H1 (cell line): ENCODE measurements around the gene ACSL6. TPM values are rescaled to one million over a fixed set of nuclear protein-coding genes. Genes with fewer than 3 reads are reported as not detected.

Source experiments
- CTCF ChIA-PET: fragments of 300-600 bp; sonication (Branson Sonifier 250); formaldehyde crosslinking; loops from one replicate; lab custom pipeline; 2021; ENCODE audit not compliant: partially characterized antibody; lab: Charles Lee
- POLR2A ChIA-PET: fragments of 300-600 bp; sonication (Branson Sonifier 250); formaldehyde crosslinking; loops from one replicate; lab custom pipeline; 2021; ENCODE audit warnings: inconsistent platforms; ENCODE audit not compliant: partially characterized antibody; lab: Charles Lee
- DNase-seq, 2 experiments: peaks; one replicate each; pipeline versions ENCODE4 v3.0.0 to v3.0.0-alpha.2; 2010 to 2022; ENCODE audit warnings: low spot score in 2 of 2, low read depth in 1 of 2, mixed read lengths in 1 of 2
- FAIRE-seq: peaks from 2 replicates; lab custom pipeline; 2011; peaks lifted over from hg19 to GRCh38; lab: Jason Lieb, UNC
- H2AFZ ChIP-seq: 2 replicates; pipeline ENCODE4 v1.8.1; 2012; ENCODE audit warnings: low read length, inconsistent platforms
- H2AK5ac ChIP-seq: 2 replicates; pipeline ENCODE4 v1.6.1; 2013; ENCODE audit warnings: low read depth, low read length
- H2BK120ac ChIP-seq: replicated peaks from 2 replicates; pipeline ENCODE3; 2013; ENCODE audit warnings: low read depth, low read length, inconsistent platforms
- H2BK12ac ChIP-seq: 2 replicates; pipeline ENCODE4 v1.6.1; 2013; ENCODE audit warnings: low read depth, low read length
- H2BK15ac ChIP-seq: 2 replicates; pipeline ENCODE4 v1.6.1; 2013; ENCODE audit warnings: low read length
- H2BK20ac ChIP-seq: 2 replicates; pipeline ENCODE4 v1.6.1; 2013; ENCODE audit warnings: low read length
- H2BK5ac ChIP-seq: 2 replicates; pipeline ENCODE4 v1.6.1; 2013; ENCODE audit warnings: low read depth, low read length
- H3K14ac ChIP-seq: 2 replicates; pipeline ENCODE4 v1.6.1; 2013; ENCODE audit warnings: inconsistent platforms; ENCODE audit not compliant: insufficient read length
- H3K18ac ChIP-seq: 2 replicates; pipeline ENCODE4 v1.6.1; 2013; ENCODE audit warnings: low read length; ENCODE audit errors: extremely low read depth
- H3K23ac ChIP-seq: 2 replicates; pipeline ENCODE4 v1.6.1; 2013; ENCODE audit warnings: inconsistent platforms; ENCODE audit not compliant: insufficient read length
- H3K23me2 ChIP-seq: 2 replicates; pipeline ENCODE4 v1.6.1; 2013; ENCODE audit warnings: low read depth, low read length
- H3K27ac ChIP-seq: 2 replicates; pipeline ENCODE4 v1.6.1; 2011; ENCODE audit warnings: low read depth, low read length, inconsistent platforms
- H3K27me3 ChIP-seq, 4 experiments: replicated peaks in 1 of 4; 1 replicate in 1 of 4; 2 replicates in 3 of 4; pipeline versions ENCODE4 v1.6.1 to v1.8.1; 2011 to 2013; ENCODE audit warnings: low read length in 3 of 4, mild to moderate bottlenecking in 3 of 4, inconsistent platforms in 2 of 4, mixed read lengths in 2 of 4, moderate library complexity in 1 of 4; ENCODE audit not compliant: control insufficient read depth in 3 of 4, insufficient read depth in 3 of 4; ENCODE audit errors: extremely low read depth in 1 of 4
- H3K36me3 ChIP-seq, 4 experiments: 2 replicates each; pipeline versions ENCODE4 v1.6.1 to v1.8.1; 2011 to 2013; ENCODE audit warnings: mild to moderate bottlenecking in 4 of 4, low read length in 3 of 4, moderate library complexity in 2 of 4, control low read depth in 1 of 4, inconsistent platforms in 1 of 4; ENCODE audit not compliant: insufficient read depth in 4 of 4, control insufficient read depth in 2 of 4
- H3K4ac ChIP-seq: replicated peaks from 2 replicates; pipeline ENCODE3; 2013; ENCODE audit warnings: low read length, low read depth, mixed read lengths, inconsistent platforms; ENCODE audit not compliant: insufficient read length
- H3K4me1 ChIP-seq, 4 experiments: replicated peaks in 1 of 4; 1 replicate in 1 of 4; 2 replicates in 3 of 4; pipeline versions ENCODE4 v1.6.1 to v1.8.1; 2011 to 2013; ENCODE audit warnings: low read length in 3 of 4, inconsistent platforms in 2 of 4, mixed read lengths in 1 of 4; ENCODE audit not compliant: insufficient read depth in 4 of 4, control insufficient read depth in 3 of 4
- H3K4me2 ChIP-seq, 2 experiments: 2 replicates each; pipeline versions ENCODE4 v1.6.1 to v1.8.1; 2011 to 2013; ENCODE audit warnings: low read depth in 2 of 2, low read length in 2 of 2, control low read depth in 1 of 2, inconsistent platforms in 1 of 2, mild to moderate bottlenecking in 1 of 2; ENCODE audit not compliant: insufficient read depth in 1 of 2
- H3K4me3 ChIP-seq, 4 experiments: fragments of 200-600, 300-600 bp in 1 of 4; sonication (generic), shearing (Covaris generic), sonication (Bioruptor Twin) in 1 of 4; 2 replicates each; pipeline versions ENCODE4 v1.5.1 to v1.8.1; 2011 to 2016; ENCODE audit warnings: low read length in 4 of 4, low read depth in 3 of 4, control low read depth in 2 of 4, inconsistent platforms in 2 of 4, mild to moderate bottlenecking in 2 of 4, mixed read lengths in 1 of 4, moderate library complexity in 1 of 4; ENCODE audit not compliant: insufficient read depth in 2 of 4; ENCODE audit errors: extremely low read depth in 1 of 4
- H3K56ac ChIP-seq: replicated peaks from 2 replicates; pipeline ENCODE3; 2013; ENCODE audit warnings: low read depth, mild to moderate bottlenecking, mixed read lengths, low read length, inconsistent platforms; ENCODE audit not compliant: insufficient read length
- H3K79me1 ChIP-seq: 2 replicates; pipeline ENCODE4 v1.6.1; 2013; ENCODE audit warnings: low read depth, low read length, control low read depth
- H3K79me2 ChIP-seq, 2 experiments: 2 replicates each; pipeline versions ENCODE4 v1.6.1 to v1.8.1; 2012 to 2013; ENCODE audit warnings: low read length in 2 of 2, mild to moderate bottlenecking in 2 of 2, inconsistent platforms in 1 of 2; ENCODE audit not compliant: insufficient read depth in 2 of 2, control insufficient read depth in 1 of 2
- H3K9ac ChIP-seq, 4 experiments: replicated peaks in 1 of 4; 1 replicate in 1 of 4; 2 replicates in 3 of 4; pipeline versions ENCODE4 v1.6.1 to v1.8.1; 2011 to 2013; ENCODE audit warnings: low read depth in 3 of 4, low read length in 3 of 4, control low read depth in 2 of 4, mild to moderate bottlenecking in 2 of 4, moderate library complexity in 2 of 4, inconsistent platforms in 1 of 4; ENCODE audit errors: extremely low read depth in 1 of 4
- H3K9me3 ChIP-seq, 2 experiments: 2 replicates each; pipeline versions ENCODE4 v1.6.1 to v1.8.1; 2012 to 2013; ENCODE audit warnings: mild to moderate bottlenecking in 2 of 2, moderate library complexity in 2 of 2, control low read depth in 1 of 2, inconsistent platforms in 1 of 2, low read depth in 1 of 2, low read length in 1 of 2, mixed read lengths in 1 of 2; ENCODE audit not compliant: insufficient read depth in 2 of 2
- H4K20me1 ChIP-seq, 2 experiments: replicated peaks in 1 of 2; 2 replicates each; pipeline versions ENCODE3 to v1.8.1; 2011 to 2013; ENCODE audit warnings: inconsistent platforms in 2 of 2, low read length in 2 of 2, mild to moderate bottlenecking in 1 of 2; ENCODE audit not compliant: insufficient read depth in 2 of 2, control insufficient read depth in 1 of 2
- H4K5ac ChIP-seq: 2 replicates; pipeline ENCODE4 v1.6.1; 2013; ENCODE audit warnings: low read length, low read depth, mixed read lengths, inconsistent platforms; ENCODE audit not compliant: insufficient read length
- H4K8ac ChIP-seq: 2 replicates; pipeline ENCODE4 v1.8.0; 2013; ENCODE audit warnings: mild to moderate bottlenecking, moderate library complexity, low read length, inconsistent platforms; ENCODE audit not compliant: insufficient read depth; ENCODE audit errors: extremely low read depth
- H4K91ac ChIP-seq: replicated peaks from 2 replicates; pipeline ENCODE3; 2013; ENCODE audit warnings: low read length, mixed read lengths, inconsistent platforms; ENCODE audit not compliant: insufficient read length
- ASH2L ChIP-seq: fragments of 200-600, 300-600 bp; sonication (generic); IDR thresholded peaks from one replicate; pipeline ENCODE4 v1.7.1; 2017; ENCODE audit warnings: low read length
- CREB1 ChIP-seq: IDR thresholded peaks from 2 replicates; pipeline ENCODE4 v1.6.1; 2012; ENCODE audit warnings: inconsistent platforms
- KDM5A ChIP-seq: fragments of 200-600 bp; IDR thresholded peaks from 2 replicates; pipeline ENCODE4 v1.7.1; 2012; ENCODE audit warnings: mild to moderate bottlenecking, low read length, inconsistent platforms, mixed read lengths
- MAFK ChIP-seq: IDR thresholded peaks from 2 replicates; pipeline ENCODE4 v1.6.1; 2012; ENCODE audit warnings: low read depth, mild to moderate bottlenecking, improper control_type of control experiment, low read length
- SP2 ChIP-seq: IDR thresholded peaks from 2 replicates; pipeline ENCODE4 v1.6.1; 2012; ENCODE audit warnings: mild to moderate bottlenecking, low read length, inconsistent platforms
- WGBS, 2 experiments: shearing (Covaris generic) in 1 of 2; methylation state at CpG; one replicate each; pipeline versions ENCODE4 v1.1.6 to v1.1.7; 2013 to 2015; ENCODE audit warnings: low lambda C conversion rate in 2 of 2, mixed read lengths in 2 of 2, inconsistent platforms in 1 of 2, low coverage in 1 of 2, missing lambda C conversion rate in 1 of 2; ENCODE audit not compliant: insufficient replicate concordance in 2 of 2, insufficient coverage in 1 of 2, insufficient read length in 1 of 2; ENCODE audit errors: extremely low coverage in 1 of 2, missing lambda C conversion rate in 1 of 2; 5-methylcytosine and 5-hydroxymethylcytosine counted together
- long read RNA-seq, 2 experiments: library from RNA in 1 of 2; library from capped mRNA in 1 of 2; stranded (forward); transcript quantifications; one replicate each; pipeline ENCODE4 v2.0.0, GENCODE V29; 2021; ENCODE audit warnings: inconsistent platforms in 1 of 2
- polyA minus RNA-seq, 3 experiments: library from RNA; depleted of rRNA, polyadenylated mRNA; stranded (reverse); fragments of >200 nt; gene quantifications; 1 replicate in 2 of 3; 2 replicates in 1 of 3; pipeline ENCODE4 v1.2.3, GENCODE V29; 2011
- polyA plus RNA-seq, 7 experiments: library from polyadenylated mRNA; depleted of rRNA in 3 of 7; stranded (reverse) in 5 of 7; unstranded in 2 of 7; fragments of >200 nt in 5 of 7; fragments of 200-250 nt in 2 of 7; gene quantifications; 1 replicate in 5 of 7; 2 replicates in 1 of 7; 4 replicates in 1 of 7; pipeline versions ENCODE4 v1.2.1 to v1.2.3, GENCODE V29; 2011 to 2013; ENCODE audit warnings: missing spikeins in 2 of 7, mixed read lengths in 2 of 7
- total RNA-seq: library from RNA; stranded (reverse); fragmentation: NEBNext Ultra II Directional; extraction: Animal tissue kit (Norgen Biotek cat#: 25700); gene quantifications from 2 replicates; pipeline ENCODE4 v1.2.1, GENCODE V29; 2021

Gene ACSL6, protein sequence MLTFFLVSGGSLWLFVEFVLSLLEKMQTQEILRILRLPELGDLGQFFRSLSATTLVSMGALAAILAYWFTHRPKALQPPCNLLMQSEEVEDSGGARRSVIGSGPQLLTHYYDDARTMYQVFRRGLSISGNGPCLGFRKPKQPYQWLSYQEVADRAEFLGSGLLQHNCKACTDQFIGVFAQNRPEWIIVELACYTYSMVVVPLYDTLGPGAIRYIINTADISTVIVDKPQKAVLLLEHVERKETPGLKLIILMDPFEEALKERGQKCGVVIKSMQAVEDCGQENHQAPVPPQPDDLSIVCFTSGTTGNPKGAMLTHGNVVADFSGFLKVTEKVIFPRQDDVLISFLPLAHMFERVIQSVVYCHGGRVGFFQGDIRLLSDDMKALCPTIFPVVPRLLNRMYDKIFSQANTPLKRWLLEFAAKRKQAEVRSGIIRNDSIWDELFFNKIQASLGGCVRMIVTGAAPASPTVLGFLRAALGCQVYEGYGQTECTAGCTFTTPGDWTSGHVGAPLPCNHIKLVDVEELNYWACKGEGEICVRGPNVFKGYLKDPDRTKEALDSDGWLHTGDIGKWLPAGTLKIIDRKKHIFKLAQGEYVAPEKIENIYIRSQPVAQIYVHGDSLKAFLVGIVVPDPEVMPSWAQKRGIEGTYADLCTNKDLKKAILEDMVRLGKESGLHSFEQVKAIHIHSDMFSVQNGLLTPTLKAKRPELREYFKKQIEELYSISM
- total RNA-seq (2.4 and 3.8 TPM in 2 replicates), polyA plus RNA-seq (2011; rRNA removed) (2.3 and 3.4 TPM in 2 replicates), polyA minus RNA-seq (2011; rRNA and poly(A)+ RNA removed) (3.9 and 9.3 TPM in 2 replicates)
- 1.8 TPM for polyA plus RNA-seq (2011; cell fraction: cytosol; rRNA removed)
- 11.2 TPM for polyA plus RNA-seq (2011; cell fraction: nucleus; rRNA removed)
- 2.1 to 4.6 TPM (median 2.9 TPM) in 4 replicates for polyA plus RNA-seq (2012, experiment 1 of 2)
- 0.52 TPM for polyA plus RNA-seq (2012, experiment 2 of 2)
- polyA plus RNA-seq (2013, experiment 1 of 2) = 2.4 TPM
- 2.1 TPM for polyA plus RNA-seq (2013, experiment 2 of 2)
- not detected for polyA minus RNA-seq (2011; cell fraction: cytosol; rRNA and poly(A)+ RNA removed)
- polyA minus RNA-seq (2011; cell fraction: nucleus; rRNA and poly(A)+ RNA removed) = 4.6 TPM
- long read RNA-seq, experiment 1, partial matches to known transcripts = 2 of 2 reads
- long read RNA-seq, experiment 1, other reads (novel, unspliced or antisense) = 0 of 2 reads
- long read RNA-seq, experiment 2, partial matches to known transcripts = 2 of 2 reads
- long read RNA-seq, experiment 2, other reads (novel, unspliced or antisense) = 0 of 2 reads

DNA sequence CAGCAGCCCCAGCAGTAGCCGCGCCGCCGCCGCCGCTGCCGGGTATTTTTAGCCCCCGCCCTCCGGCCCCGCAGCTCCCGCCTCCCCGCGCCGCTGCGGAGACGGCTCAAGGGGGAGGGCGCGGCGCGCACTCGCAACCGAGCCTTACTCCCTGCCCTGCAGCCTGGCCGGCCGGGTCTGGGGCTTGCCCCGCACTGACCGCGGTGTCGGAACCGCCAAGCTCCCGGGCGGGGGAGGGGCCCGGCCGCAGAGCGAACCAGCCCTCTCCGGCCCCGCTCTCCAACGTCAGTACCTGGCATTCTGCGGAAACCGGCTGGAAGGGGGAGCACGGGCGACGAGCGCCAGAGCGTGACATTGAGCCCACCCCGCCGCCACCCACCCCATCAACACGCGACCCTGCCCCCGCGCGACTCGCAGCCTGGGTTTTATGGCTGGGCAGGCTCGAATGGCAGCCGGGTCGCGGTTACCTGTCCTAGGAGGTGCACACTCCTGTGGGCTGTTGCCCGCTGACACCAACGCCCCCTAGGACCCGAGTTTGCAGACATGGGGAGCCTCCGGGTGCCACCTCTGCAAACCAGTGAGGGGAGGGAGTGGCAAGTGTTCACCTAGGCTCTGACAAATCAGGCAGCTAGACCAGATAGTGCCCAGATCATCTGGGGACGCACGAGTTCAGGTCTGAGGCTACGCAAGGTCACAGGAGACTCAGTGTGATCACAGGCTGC lies at the start of gene ACSL6:
Gene ACSL6 (minus strand): TSS at position 37 of the 722 bp plus-strand sequence. CDS start 105 bp downstream, outside the sequence.
- peak within 1 kb of the TSS; percentile 49 to 70 (median 66) for H3K4me3 ChIP-seq
- H3K23me2 ChIP-seq = peaks cover 11% of the 10 kb centered on the region; the same call in 1 of the 2 replicates
- CTCF ChIA-PET = interaction anchor here (0.7 to 7.2 kb wide), 10 partner anchors 12 to 495 kb away, joined by 3 to 157 read pairs (median 6); no protein-coding TSS in a partner anchor
- TF ChIP-seq MAFK = no peak
- peak; percentile 25; the same call in 1 of the 2 replicates for TF ChIP-seq CREB1
- TF ChIP-seq KDM5A = no peak
- no peak for TF ChIP-seq SP2
- peak; percentile 20 for TF ChIP-seq ASH2L

More for the DNA sequence above, at the start of gene ACSL6:
- no peak within 1 kb of the TSS for H4K91ac ChIP-seq
- no peak for FAIRE-seq
- H3K4me2 ChIP-seq = peak within 1 kb of the TSS; percentile 89 to 99
- no peak within 1 kb of the TSS for H2BK120ac ChIP-seq
- no peak within 1 kb of the TSS for H4K5ac ChIP-seq
- POLR2A ChIA-PET = interaction anchor here (0.8 to 1.2 kb wide), 2 partner anchors 51 to 282 kb away, joined by 3 to 6 read pairs; no protein-coding TSS in a partner anchor
- 0 out of 7 replicates have a peak within 1 kb of the TSS, but pooled peaks of 1 of the 4 experiments have one; percentile 22 for H3K9ac ChIP-seq
- no peaks in the 10 kb centered on the region for H3K9me3 ChIP-seq
- no peak within 1 kb of the TSS for H3K18ac ChIP-seq
- no peak within 1 kb of the TSS for H3K27ac ChIP-seq
- H2BK5ac ChIP-seq = no peak within 1 kb of the TSS
- H3K36me3 ChIP-seq = no peaks in the 10 kb centered on the region
- no peaks in the 10 kb centered on the region for H3K79me2 ChIP-seq
- H3K14ac ChIP-seq = no peak within 1 kb of the TSS
- no peak within 1 kb of the TSS for H2BK12ac ChIP-seq
- WGBS, 2 experiments = 7% methylated on average over 28 of the region's 63 CpGs; no CpG with 5 or more reads in 1 of the 2 experiments
- H3K27me3 ChIP-seq = peaks cover 5 to 23% (median 18%) of the 10 kb centered on the region in 4 experiments
- no peak within 1 kb of the TSS for H2AK5ac ChIP-seq
- H4K8ac ChIP-seq = no peak within 1 kb of the TSS; the same call in 1 of the 2 replicates
- no peak within 1 kb of the TSS for H3K56ac ChIP-seq
- no peak within 1 kb of the TSS for H2BK15ac ChIP-seq
- no peak within 1 kb of the TSS for H3K23ac ChIP-seq
- no peak within 1 kb of the TSS for H3K4ac ChIP-seq
- peaks cover 0 to 20% (median 7%) of the 10 kb centered on the region in 4 experiments; a peak in 6 of 7 replicates for H3K4me1 ChIP-seq
- peaks cover 4 to 11% of the 10 kb centered on the region in 2 experiments for H4K20me1 ChIP-seq
- DNase-seq = peak in 1 of 2 experiments; percentile 75
- no peak within 1 kb of the TSS for H2BK20ac ChIP-seq
- H2AFZ ChIP-seq = peak within 1 kb of the TSS; percentile 64; the same call in 1 of the 2 replicates
- H3K79me1 ChIP-seq = no peaks in the 10 kb centered on the region; the same call in 1 of the 2 replicates
